HG02870 (cell line): ENCODE data around the gene CDH15.
"Not testable (repeated sequence)": the region's sequence is repeated elsewhere in the genome, so short reads cannot be mapped to it uniquely, and the experiment has no call there.

ENCODE experiments used
- ATAC-seq: cut with Tn5 transposase; IDR thresholded peaks from one replicate; pipeline ENCODE4 v1.9.1; 2021; ENCODE audit warnings: mild to moderate bottlenecking, moderate library complexity; ENCODE audit not compliant: unreplicated experiment

Gene CDH15

DNA sequence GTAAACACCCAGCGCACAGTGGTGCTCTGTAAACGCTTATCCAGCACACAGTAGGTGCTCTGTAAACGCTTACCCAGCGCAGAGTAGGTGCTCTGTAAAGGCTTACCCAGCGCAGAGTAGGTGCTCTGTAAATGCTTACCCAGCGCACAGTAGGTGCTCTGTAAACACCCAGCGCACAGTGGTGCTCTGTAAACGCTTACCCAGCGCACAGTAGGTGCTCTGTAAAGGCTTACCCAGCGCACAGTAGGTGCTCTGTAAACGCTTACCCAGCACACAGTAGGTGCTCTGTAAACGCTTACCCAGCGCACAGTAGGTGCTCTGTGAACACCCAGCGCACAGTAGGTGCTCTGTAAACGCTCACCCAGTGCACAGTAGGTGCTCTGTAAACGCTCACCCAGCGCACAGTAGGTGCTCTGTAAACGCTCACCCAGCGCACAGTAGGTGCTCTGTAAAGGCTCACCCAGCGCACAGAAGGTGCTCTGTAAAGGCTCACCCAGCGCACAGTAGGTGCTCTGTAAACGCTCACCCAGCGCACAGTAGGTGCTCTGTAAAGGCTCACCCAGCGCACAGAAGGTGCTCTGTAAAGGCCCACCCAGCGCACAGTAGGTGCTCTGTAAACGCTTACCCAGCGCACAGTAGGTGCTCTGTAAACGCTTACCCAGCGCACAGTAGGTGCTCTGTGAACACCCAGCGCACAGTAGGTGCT, 14.5 kb downstream of the CDH15 start:
- not testable (repeated sequence) for ATAC-seq

DNA sequence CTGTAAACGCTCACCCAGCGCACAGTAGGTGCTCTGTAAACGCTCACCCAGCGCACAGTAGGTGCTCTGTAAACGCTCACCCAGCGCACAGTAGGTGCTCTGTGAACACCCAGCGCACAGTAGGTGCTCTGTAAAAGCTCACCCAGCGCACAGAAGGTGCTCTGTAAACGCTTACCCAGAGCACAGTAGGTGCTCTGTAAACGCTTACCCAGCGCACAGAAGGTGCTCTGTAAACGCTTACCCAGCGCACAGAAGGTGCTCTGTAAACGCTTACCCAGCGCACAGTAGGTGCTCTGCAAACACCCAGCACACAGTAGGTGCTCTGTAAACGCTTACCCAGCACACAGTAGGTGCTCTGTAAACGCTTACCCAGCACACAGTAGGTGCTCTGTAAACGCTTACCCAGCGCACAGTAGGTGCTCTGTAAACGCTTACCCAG, 15.1 kb downstream of the CDH15 start:
- not testable (repeated sequence) for ATAC-seq

DNA sequence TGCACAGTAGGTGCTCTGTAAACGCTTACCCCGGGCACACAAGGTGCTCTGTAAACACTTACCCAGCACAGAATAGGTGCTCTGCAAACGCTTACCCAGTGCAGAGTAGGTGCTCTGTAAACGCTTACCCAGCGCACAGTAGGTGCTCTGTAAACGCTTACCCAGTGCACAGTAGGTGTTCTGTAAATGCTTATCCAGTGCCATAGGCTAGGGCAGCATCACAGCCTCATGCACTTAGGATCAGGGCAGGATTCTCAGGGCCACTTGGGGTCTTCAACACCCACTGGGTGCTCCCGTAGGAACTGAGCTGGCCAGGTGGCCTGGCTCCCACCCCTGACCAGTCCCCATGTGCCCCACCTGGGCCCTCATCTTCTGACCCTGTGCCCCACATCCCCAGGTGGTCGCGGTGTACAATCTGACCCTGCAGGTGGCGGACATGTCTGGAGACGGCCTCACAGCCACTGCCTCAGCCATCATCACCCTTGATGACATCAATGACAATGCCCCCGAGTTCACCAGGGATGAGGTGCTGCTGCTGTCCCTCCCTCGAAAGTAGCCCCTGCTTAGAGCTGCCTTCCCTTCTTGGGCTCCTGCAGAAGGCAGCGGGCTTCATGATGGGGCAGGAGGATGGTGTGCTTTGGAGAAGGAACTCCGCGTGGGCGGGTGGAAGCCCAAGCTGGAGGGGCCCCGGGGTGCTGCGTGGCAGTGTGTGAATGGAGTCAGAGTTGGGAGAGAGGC, 15.7 kb downstream of the CDH15 start:
- no peak for ATAC-seq

DNA sequence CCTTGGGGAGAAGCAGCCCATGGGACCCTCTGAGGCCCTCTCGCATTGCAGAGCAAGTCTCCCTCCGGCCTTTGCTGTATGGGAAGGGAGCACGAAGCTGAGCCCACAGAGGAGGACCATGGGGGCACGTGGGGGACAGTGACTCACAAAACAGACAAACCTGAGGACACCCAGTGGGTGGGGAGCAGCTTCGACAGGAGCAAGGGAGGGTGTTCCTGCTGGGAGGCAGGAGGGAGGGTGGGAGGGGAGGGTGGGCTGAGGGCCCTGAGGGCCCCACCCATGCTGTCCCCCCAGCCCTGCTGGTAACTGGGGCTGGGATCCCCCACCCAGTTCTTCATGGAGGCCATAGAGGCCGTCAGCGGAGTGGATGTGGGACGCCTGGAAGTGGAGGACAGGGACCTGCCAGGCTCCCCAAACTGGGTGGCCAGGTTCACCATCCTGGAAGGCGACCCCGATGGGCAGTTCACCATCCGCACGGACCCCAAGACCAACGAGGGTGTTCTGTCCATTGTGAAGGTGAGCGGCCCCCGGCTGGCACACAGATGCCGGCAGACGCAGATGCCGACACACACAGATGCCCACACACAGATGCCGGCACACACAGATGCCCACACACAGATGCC, 16.3 kb downstream of the CDH15 start:
- no peak for ATAC-seq

DNA sequence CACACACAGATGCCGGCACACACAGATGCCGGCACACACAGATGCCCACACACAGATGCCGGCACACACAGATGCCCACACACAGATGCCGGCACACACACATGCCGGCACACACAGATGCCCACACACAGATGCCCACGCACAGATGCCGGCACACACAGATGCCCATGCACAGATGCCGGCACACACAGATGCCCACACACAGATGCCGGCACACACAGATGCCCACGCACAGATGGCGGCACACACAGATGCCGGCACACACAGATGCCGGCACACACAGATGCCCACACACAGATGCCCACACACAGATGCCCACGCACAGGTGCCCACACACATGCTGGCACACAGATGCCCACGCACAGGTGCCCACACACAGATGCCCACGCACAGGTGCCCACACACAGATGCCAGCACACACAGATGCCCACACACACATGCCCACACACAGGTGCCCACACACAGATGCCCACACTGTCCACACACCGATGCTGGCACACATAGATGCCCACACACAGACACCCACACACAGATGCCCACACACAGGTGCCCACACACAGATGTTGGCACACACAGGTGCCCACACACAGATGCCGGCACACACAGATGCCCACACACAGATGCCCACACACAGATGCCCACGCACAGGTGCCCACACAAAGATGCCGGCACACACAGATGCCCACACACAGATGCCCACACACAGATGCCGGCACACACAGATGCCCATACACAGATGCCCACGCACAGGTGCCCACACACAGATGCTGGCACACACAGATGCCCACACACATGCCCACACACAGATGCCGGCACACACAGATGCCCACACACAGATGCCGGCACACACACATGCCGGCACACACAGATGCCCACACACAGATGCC, 17.2 kb downstream of the CDH15 start:
- ATAC-seq = not testable (repeated sequence)

DNA sequence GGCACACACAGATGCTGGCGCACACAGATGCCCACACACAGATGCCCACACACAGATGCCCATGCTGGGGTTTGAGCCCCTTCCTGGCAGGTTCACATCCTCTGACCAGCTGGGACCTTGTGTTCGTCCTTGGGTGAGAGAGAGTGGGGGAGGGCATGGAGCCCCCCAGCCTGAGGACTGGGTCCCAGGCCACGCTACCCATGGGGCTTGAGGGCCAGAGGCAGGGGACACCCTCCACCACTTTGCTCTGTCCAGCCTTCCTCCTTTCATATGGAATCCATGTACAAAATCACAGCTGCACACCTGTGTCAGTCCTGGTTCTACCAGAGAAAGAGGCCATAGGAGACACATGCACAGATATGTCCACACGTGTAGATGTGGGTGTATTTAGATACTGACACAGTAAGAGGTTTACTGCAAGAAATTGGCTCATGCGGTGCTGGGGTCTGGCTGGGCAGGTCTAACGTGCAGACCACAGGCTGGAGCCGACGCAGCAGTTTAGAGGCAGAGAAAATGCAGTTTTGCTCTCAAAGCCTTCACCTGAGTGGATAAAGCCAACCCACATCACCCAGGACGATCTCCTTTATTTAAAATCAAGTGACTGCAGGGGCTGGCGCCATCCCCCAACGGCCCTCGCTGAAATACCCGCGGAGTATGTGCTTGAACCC, 17.9 kb downstream of the CDH15 start:
- no peak for ATAC-seq

DNA sequence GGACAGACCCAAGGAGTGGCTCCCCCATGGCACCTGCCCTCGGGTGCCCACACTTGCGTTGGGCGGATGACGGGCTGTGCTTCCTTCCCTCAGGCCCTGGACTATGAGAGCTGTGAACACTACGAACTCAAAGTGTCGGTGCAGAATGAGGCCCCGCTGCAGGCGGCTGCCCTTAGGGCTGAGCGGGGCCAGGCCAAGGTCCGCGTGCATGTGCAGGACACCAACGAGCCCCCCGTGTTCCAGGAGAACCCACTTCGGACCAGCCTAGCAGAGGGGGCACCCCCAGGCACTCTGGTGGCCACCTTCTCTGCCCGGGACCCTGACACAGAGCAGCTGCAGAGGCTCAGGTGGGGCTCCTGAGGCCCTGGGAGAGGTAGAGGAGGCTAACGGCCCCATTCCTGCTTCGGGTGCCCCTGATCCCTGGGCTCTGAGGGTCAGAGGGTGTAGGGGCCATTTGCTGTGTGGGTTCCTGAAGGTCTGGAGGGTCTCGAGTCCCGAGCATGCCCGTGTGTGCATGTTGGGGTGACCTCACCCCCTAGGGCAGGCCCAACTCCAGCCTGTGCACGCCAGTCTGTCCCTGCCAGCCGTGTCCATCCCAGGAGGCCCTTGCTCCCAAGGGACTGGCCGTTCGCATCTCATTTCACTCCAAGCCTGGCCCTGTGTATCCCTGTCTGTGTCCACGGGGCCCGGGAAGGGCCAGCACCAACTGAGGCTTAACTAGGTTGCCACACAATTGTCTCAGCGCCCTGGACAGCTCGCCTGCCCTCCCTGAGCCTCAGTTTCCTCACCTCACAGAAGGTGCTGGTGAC, 18.8 kb downstream of the CDH15 start:
- no peak for ATAC-seq

DNA sequence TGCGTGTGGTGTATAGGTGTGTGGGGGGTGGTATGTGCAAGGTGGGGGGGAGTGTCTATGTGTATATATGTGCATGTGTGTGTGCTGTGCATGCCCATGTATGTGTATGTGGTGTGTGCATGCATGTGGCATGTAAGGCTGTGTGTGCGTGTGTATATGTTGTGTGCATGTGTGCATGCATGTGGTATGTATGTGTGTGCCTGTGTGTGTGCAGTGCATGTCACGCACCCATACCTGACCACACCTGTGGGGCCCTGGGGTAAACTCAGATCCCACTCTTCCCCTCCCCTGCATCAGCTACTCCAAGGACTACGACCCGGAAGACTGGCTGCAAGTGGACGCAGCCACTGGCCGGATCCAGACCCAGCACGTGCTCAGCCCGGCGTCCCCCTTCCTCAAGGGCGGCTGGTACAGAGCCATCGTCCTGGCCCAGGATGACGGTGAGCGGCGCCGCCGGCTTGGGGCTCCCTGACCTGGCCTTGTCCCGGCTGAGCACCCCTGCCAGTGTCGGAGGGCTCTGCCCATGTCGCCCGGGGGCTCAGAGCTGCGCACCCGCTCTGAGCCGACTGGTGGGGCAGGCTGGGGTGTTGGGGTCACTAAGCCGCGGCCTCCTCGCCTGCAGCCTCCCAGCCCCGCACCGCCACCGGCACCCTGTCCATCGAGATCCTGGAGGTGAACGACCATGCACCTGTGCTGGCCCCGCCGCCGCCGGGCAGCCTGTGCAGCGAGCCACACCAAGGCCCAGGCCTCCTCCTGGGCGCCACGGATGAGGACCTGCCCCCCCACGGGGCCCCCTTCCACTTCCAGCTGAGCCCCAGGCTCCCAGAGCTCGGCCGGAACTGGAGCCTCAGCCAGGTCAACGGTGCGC, 19.7 kb downstream of the CDH15 start:
- no peak for ATAC-seq

DNA sequence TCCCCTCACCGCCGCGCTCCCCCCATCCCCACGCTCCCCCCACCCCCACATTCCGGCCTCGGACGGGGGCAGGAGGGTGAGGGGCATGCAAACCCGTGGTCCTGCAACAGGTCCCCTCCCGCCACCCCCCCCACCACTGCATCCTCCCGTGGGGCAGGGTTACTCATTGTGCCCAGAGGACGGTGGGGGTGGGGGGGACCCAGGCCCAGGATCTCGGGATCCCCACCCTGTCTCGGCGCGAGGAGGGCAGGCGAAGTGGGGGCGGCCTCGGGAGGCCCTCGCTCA, 20.3 kb downstream of the CDH15 start:
- no peak for ATAC-seq

DNA sequence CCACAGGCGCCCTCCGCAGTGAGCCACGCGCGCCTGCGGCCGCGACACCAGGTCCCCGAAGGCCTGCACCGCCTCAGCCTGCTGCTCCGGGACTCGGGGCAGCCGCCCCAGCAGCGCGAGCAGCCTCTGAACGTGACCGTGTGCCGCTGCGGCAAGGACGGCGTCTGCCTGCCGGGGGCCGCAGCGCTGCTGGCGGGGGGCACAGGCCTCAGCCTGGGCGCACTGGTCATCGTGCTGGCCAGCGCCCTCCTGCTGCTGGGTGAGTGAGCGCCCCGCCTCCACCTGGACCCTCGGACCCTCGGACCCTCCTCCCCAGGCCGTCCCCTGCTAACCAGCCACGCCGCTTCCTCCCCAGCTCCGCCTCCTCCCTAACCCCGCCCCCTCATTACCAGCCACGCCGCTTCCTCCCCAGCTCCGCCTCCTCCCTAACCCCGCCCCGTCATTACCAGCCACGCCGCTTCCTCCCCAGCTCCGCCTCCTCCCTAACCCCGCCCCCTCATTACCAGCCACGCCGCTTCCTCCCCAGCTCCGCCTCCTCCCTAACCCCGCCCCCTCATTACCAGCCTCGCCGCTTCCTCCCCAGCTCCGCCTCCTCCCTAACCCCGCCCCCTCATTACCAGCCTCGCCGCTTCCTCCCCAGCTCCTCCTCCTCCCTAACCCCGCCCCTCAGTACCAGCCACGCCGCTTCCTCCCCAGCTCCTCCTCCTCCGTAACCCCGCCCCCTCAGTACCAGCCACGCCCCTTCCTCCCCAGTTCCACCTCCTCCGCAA, 20.8 kb downstream of the CDH15 start:
- ATAC-seq = not testable (repeated sequence)

DNA sequence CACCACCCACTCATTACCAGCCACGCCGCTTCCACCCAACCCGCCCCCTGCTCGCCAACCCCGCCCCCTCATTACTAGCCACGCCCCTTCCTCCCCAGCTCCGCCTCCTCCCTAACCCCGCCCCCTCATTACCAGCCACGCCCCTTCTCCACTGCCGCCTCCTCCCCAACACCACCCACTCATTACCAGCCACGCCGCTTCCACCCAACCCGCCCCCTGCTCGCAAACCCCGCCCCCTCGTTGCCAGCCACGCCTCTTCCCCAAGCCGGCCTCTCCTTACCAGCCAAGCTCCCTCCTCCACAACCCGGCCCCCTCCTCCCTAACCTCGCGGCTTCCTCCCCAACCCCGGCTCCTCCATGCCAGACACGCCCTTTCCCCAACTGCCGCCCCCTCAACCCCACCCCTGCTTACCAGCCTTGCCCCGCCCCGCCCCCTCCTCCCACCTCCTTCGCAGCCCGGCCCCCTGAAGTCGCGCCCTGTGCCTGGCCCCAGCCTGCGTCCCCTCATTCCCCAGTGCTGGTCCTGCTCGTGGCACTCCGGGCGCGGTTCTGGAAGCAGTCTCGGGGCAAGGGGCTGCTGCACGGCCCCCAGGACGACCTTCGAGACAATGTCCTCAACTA, 21.5 kb downstream of the CDH15 start:
- no peak for ATAC-seq

DNA sequence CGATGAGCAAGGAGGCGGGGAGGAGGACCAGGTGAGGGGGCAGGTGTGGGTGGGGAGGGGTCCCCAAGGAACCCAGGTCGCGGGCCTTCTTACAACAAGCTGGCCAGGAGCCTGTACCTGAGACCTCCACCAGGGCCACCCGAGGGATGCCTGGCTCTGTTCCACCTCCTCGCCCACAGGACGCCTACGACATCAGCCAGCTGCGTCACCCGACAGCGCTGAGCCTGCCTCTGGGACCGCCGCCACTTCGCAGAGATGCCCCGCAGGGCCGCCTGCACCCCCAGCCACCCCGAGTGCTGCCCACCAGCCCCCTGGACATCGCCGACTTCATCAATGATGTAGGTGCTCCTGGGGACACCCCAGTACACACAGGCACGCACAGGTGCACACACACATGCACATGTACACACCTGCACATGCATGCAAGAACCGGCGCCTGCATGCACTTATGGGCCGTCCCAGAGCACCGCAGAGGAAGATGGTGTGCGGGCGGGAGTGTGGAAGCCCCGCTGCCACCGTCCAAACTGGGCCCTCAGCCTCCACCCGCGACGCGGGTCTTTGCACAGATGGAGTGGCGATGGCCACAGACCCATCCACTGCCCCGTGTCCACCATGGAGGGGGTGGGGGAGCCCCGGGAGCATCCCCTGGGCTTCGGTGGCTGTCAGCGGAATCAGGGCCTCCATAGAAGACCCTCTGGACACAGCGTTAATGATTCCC, 22.2 kb downstream of the CDH15 start:
- no peak for ATAC-seq

DNA sequence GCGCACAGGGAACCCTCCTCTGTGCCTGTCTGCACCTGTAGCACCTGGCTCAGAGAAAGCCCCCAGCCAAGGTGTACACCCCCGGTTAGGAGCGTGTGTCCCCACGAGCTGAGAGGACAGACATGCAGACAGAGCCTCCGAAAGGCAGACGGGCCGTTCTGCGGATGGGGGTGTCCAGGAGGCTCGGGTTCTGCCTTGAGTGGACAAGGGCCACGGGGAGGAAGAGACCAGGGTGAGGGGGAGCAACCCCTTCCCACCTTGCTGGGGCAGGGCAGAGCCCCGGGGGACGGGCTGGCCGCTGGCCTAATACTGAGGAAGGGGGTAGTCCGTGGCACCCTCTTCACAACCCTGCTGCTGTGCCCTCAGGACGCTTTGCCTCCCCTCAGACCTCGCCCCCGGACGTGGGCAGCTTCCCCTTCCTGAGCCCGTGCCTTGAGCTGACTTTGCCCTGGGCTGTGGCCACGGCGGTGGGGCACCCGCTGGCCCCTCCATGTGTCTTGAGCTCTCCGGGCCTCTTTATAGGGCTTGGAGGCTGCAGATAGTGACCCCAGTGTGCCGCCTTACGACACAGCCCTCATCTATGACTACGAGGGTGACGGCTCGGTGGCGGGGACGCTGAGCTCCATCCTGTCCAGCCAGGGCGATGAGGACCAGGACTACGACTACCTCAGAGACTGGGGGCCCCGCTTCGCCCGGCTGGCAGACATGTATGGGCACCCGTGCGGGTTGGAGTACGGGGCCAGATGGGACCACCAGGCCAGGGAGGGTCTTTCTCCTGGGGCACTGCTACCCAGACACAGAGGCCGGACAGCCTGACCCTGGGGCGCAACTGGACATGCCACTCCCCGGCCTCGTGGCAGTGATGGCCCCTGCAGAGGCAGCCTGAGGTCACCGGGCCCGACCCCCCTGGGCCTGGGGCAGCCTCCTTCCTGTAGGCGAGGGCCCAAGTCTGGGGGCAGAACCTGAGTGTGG, 23.1 kb downstream of the CDH15 start:
- ATAC-seq = no peak

DNA sequence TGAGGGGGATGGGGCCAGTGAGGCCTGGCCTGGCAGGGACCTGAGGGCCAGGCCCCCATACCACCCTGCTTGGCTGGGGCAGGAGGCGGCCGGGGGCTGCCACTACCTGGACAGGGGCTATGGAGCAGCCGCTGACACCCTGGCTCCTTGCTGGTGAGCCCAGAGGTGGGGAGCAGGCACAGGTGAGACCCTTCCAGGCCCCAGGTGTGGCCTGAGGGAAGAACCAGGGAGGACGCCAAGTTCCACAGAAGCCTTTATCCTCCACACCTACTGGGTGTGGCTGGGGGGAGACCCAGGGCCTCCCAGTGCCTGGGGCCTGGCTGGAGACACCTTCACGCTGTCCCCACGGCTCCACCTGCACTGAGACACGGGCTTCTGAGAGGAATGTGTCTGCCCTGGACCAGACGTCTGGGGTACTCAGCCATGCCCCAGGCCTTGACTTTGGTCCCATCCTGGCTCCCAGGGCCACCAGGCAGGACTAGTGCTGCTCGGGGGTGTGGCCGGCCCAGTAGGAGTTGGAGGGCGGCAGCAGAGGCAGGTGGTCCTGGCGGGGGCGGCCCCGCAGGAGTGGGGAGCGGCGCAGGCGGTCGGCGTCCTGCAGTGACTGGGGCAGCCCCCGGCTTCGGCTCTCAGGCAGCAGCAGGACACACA, 24.1 kb downstream of the CDH15 start:
- no peak for ATAC-seq

DNA sequence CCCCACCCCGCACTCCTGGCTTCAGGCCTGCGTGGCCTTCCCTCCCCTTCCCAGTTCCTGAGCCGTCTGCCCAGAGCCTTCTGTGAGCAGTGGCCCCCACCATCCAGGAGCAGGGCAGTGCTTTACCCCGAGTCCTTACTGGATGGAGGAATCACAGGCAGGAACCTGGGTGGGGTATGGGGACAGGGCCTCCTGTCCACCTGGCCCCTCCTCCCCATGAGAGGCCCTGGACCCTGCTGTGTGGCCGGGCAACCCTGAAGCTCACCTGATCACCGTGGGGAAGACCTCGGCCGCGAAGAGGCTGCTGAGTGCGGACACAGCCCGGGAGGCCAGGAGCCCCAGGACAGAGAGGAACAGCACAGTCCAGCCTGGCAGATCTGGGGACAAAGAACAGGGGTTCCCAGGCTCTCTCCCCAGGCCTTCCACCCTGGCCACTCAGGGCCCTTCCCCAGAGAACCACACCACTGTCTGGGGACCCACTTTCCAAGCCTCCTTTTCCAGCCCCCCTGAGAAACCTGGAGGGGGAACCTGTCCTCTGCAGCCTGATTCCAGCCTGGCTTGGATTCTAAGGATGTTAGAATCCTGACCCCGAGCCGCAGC, 25.6 kb downstream of the CDH15 start:
- ATAC-seq = no peak
